Muscle layer of colon (tissue), 2 donors: ENCODE results near the gene PRKAB1.

Experiments used
- H3K27ac ChIP-seq: one replicate; pipeline ENCODE4 v1.7.0; 2013; ENCODE audit warnings: low read depth, mild to moderate bottlenecking, low read length, moderate library complexity
- H3K27me3 ChIP-seq, 2 donors: one replicate each; pipeline ENCODE4 v1.7.0; 2013; ENCODE audit warnings: low read length in 2 of 2, mild to moderate bottlenecking in 2 of 2; ENCODE audit not compliant: insufficient read depth in 2 of 2, control insufficient read depth in 1 of 2
- H3K36me3 ChIP-seq: one replicate; pipeline ENCODE4 v1.7.0; 2013; ENCODE audit warnings: mild to moderate bottlenecking, low read length; ENCODE audit not compliant: insufficient read depth
- H3K4me1 ChIP-seq: one replicate; pipeline ENCODE4 v1.7.0; 2013; ENCODE audit warnings: mild to moderate bottlenecking, low read length; ENCODE audit not compliant: insufficient read depth
- H3K4me3 ChIP-seq, 2 donors: one replicate each; pipeline ENCODE4 v1.7.0; 2013; ENCODE audit warnings: low read length in 2 of 2, low read depth in 1 of 2, mild to moderate bottlenecking in 1 of 2, moderate library complexity in 1 of 2
- H3K9ac ChIP-seq: one replicate; pipeline ENCODE4 v1.7.0; 2013; ENCODE audit warnings: low read length
- H3K9me3 ChIP-seq: one replicate; pipeline ENCODE4 v1.7.0; 2013; ENCODE audit warnings: mild to moderate bottlenecking, low read length
- donor health status: abdominal sarcoma.
- donor health status: Adenocarcinoma of cecum.

Gene PRKAB1

DNA sequence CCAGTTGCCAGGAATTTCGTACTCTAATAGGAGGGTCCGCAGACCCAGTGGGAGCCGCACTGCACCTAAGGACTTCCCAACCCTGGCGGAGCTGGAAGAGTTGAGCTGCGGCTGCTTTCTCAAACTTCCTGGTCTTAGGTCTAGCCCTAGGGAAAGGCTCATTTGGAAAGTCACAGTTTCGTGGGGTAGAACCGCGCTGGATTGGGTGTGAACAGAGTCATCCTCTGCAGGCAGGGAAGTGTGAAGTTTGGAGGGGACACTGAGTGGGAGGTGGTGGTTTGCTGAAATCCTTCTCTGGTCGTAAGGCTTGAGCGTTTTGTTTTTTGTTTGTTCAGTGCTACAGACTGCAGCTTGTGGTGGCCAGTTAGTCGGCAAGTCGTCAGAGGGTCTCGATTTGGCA, 18.8 kb downstream of the PRKAB1 start:
- no peak overlapping the region for H3K27ac ChIP-seq
- no peaks in the 10 kb centered on the region for H3K9me3 ChIP-seq
- no peak overlapping the region for H3K4me3 ChIP-seq
- H3K27me3 ChIP-seq, result no peaks in the 10 kb centered on the region
- no peaks in the 10 kb centered on the region for H3K4me1 ChIP-seq
- H3K9ac ChIP-seq, result no peak overlapping the region
- H3K36me3 ChIP-seq, result no peaks in the 10 kb centered on the region

DNA sequence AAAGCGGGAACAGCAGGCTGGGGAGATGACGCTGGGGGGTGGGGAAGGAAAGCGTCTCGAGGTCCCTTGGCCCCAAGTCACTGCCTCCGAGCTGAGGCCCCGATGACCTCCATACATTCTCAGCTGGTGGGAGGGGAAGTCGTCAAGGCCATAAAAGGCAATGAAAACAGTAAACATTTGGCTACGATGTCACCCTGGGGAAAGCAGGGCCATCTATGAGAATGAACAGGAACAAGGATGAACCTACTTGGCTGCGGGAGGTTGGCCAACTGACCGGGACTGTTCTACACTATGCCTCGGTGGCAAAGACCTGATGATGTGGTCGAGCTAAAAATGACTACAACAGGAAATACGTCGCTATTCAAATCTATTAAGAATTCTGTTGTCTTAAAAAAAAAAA, 19.5 kb downstream of the PRKAB1 start:
- H3K4me1 ChIP-seq, result peaks cover 3% of the 10 kb centered on the region
- no peak overlapping the region for H3K27ac ChIP-seq
- no peaks in the 10 kb centered on the region for H3K36me3 ChIP-seq
- H3K9me3 ChIP-seq, result no peaks in the 10 kb centered on the region
- H3K9ac ChIP-seq, result no peak overlapping the region
- no peaks in the 10 kb centered on the region for H3K27me3 ChIP-seq
- H3K4me3 ChIP-seq, result no peak overlapping the region

DNA sequence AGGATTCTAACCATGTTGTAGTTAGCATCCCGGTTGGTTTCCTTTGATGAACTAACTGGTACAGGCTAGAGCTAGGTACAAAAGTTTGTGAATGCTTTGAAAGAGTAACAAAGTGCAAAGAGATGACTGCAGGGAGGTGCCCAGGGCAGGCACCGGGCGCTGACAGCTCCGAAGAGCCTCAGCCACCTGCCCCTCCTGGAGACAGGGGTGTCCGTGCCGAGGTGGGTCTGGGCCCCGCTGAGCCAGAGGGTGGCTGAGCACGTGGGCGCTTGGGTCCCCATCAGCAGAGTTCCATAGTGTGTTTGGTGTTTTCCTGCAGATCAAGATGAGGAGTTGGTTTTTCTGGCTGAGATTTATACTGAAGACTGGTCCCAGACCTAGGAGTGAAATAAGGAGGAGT, 19.9 kb downstream of the PRKAB1 start:
- Histone ChIP-seq H3K27me3 (no peaks in the 10 kb centered on the region), H3K9ac (no peak overlapping the region), H3K4me1 (peaks cover 7% of the 10 kb centered on the region), H3K4me3 (no peak overlapping the region), H3K36me3 (no peaks in the 10 kb centered on the region), H3K27ac (no peak overlapping the region), H3K9me3 (no peaks in the 10 kb centered on the region)

DNA sequence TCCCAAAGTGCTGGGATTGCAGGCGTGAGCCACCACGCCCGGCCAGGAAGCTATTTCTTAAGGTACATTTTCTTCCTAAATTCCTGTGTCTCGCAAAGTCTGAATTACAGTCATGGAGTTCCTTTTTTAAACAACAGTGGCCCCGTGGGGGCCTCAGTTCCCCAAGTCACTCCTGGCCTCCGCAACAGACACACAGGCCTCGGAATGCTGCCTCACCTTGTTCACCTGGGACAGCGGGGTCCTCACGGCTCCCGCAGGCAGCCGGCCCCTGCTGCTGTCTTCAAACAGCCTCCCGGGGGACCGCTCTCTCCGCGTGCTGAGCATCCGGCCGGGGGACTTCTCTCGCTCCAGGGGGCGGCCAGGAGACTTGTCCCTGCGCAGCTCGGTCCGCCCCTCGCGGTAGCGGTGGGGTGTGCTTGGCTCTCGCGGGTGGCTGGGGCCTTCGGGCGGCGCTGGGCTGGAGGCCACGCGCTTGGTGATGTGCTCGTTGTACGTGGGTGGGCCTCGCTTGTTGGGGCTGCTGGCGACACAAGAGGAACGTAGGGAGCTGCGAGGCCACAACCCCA, 22.1 kb downstream of the PRKAB1 start:
- no peaks in the 10 kb centered on the region for H3K36me3 ChIP-seq
- H3K27me3 ChIP-seq, result no peaks in the 10 kb centered on the region
- peaks cover 10% of the 10 kb centered on the region for H3K4me1 ChIP-seq
- no peak overlapping the region for H3K4me3 ChIP-seq
- no peak overlapping the region for H3K9ac ChIP-seq
- H3K9me3 ChIP-seq, result no peaks in the 10 kb centered on the region
- H3K27ac ChIP-seq, result no peak overlapping the region

DNA sequence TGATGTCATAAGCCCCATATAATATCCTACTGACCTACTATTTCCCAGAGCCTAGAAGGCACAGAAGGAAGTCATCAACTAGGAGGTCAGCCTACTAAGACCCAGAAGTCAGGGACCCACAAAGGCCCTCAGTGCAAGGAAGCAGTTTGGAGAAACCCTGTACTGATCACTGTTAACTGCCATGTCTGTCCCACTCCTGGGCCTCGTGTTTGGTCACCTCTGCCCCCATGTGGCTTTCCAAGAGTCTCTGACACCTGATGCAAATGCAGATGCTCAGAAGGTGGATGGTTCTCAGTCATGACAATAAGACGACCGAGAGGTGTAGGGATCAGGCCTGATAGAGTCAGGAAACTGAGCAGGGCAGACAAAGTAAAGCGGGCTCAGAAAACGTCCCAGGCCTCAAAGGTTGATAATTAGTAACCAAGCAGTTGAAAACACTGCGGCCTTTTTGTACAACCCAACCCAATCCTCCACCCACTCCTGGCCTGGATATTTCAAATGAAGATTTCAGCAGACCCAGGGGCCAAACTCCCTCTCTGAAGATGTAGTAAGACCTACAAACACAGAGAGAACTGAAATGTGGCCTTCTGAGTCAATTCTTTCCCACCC, 23.4 kb downstream of the PRKAB1 start:
- Histone ChIP-seq H3K36me3 (no peaks in the 10 kb centered on the region), H3K4me1 (peaks cover 10% of the 10 kb centered on the region), H3K27ac (no peak overlapping the region), H3K9me3 (no peaks in the 10 kb centered on the region), H3K4me3 (no peak overlapping the region), H3K27me3 (no peaks in the 10 kb centered on the region), H3K9ac (no peak overlapping the region)

DNA sequence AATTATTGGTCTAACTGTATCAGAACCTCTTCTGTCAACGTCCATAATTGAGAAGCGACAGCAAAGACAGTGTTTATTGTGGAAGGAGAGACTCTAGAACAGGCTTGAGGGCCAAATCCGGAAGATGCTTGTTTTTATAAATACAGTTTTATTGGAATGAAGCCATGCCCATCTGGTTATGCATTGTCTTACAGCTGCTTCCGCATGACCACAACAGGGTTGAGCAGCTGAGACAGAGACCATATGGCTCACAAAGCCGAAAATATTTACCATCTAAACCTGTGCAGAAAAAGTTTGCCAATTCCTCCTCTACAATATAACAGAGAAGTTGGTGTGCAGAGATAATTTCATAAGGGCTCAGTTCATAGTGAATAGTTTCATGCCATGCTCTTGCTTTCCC, 24.5 kb downstream of the PRKAB1 start:
- H3K27ac ChIP-seq, result no peak overlapping the region

DNA sequence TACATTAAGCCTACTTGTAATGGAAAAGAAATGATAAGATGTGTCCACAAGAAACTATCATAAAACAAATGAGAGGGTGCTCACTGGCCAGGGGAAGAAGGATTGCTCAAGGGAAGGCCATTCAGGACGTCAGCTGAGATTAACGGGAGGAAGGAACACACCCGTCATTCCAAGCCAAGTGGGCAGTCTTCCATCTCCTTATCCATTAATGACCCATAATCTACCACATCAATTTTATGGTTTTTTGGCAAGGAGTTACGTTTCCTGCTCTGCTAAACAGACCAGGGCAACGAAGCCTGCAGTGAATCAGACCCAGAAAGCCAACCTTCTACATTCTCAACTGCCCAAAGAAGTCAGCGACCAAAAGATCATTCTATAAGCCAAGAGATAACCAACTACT, 25.1 kb downstream of the PRKAB1 start:
- no peaks in the 10 kb centered on the region for H3K36me3 ChIP-seq
- H3K9me3 ChIP-seq, result no peaks in the 10 kb centered on the region
- H3K9ac ChIP-seq, result no peak overlapping the region
- H3K27ac ChIP-seq, result no peak overlapping the region
- no peaks in the 10 kb centered on the region for H3K27me3 ChIP-seq
- H3K4me3 ChIP-seq, result no peak overlapping the region
- peaks cover 10% of the 10 kb centered on the region for H3K4me1 ChIP-seq

More for the DNA sequence above, 24.5 kb downstream of the PRKAB1 start:
- H3K36me3 ChIP-seq, result no peaks in the 10 kb centered on the region
- no peak overlapping the region for H3K9ac ChIP-seq
- H3K9me3 ChIP-seq, result no peaks in the 10 kb centered on the region
- H3K4me1 ChIP-seq, result peaks cover 10% of the 10 kb centered on the region
- no peaks in the 10 kb centered on the region for H3K27me3 ChIP-seq
- H3K4me3 ChIP-seq, result no peak overlapping the region

DNA sequence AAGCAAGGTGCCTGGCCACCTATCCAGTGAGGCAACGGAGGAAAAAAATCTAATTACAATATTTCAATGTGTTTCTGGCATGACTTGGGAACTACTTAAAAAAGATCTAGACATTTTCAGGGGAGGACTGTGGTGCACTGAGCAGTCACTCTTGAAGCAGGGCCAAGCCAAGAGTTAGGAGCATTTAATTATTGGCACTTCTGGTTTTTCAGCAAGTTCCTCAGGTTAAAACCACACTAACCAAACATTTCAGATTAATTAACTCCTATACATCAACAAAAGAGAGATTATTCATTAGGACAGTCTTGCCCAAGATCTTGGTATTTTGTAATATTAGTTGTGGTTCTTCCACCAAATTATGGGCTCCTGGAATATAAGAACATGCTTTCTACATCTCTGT, 25.6 kb downstream of the PRKAB1 start:
- H3K27ac ChIP-seq, result no peak overlapping the region
- no peak overlapping the region for H3K9ac ChIP-seq
- H3K36me3 ChIP-seq, result no peaks in the 10 kb centered on the region

DNA sequence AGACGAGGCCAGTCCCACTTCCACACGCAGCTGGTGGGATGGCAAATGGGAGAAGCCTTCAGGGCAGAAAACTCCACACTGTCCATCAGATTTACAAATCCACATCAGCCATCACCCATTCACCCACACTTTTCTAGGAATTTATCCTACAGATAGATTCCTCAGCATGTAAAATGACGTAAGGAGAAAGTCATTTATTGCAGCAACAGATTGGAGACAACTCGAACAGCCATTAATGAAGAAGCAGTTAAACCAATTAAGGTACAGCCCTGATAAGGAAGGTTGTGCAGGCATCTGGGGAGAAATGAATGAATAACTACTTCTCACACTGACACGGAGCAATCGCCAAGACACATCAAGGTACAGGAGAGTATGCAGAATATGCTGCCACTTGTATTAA, 26.2 kb downstream of the PRKAB1 start:
- Histone ChIP-seq H3K4me3 (no peak overlapping the region), H3K9me3 (no peaks in the 10 kb centered on the region), H3K27ac (no peak overlapping the region), H3K36me3 (no peaks in the 10 kb centered on the region), H3K27me3 (no peaks in the 10 kb centered on the region), H3K9ac (no peak overlapping the region), H3K4me1 (peaks cover 10% of the 10 kb centered on the region)

More for the DNA sequence above, 25.6 kb downstream of the PRKAB1 start:
- Histone ChIP-seq H3K27me3 (no peaks in the 10 kb centered on the region), H3K4me3 (no peak overlapping the region), H3K4me1 (peaks cover 10% of the 10 kb centered on the region), H3K9me3 (no peaks in the 10 kb centered on the region)

DNA sequence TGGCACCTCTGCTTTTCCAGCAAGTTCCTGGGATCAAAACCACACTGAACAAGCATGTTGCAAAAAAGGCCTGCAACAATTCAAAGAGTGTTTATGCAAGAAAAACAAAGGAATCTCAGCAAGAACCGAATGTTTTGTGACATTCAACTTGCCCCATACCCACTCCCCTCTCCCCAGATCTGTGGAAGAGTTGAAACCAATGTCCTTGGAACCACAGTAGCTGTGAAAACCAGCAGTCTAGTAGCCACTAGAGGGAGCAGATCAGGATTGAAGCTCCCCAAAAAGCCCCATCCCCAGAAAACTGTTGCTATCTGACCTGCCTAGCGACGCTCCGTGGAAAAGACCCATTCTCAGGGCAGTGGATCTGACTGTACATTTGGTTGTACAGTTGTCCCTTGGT, 27.1 kb downstream of the PRKAB1 start:
- H3K4me3 ChIP-seq, result no peak overlapping the region
- H3K4me1 ChIP-seq, result peaks cover 10% of the 10 kb centered on the region
- no peaks in the 10 kb centered on the region for H3K27me3 ChIP-seq
- no peak overlapping the region for H3K9ac ChIP-seq
- no peaks in the 10 kb centered on the region for H3K36me3 ChIP-seq
- no peaks in the 10 kb centered on the region for H3K9me3 ChIP-seq
- no peak overlapping the region for H3K27ac ChIP-seq

DNA sequence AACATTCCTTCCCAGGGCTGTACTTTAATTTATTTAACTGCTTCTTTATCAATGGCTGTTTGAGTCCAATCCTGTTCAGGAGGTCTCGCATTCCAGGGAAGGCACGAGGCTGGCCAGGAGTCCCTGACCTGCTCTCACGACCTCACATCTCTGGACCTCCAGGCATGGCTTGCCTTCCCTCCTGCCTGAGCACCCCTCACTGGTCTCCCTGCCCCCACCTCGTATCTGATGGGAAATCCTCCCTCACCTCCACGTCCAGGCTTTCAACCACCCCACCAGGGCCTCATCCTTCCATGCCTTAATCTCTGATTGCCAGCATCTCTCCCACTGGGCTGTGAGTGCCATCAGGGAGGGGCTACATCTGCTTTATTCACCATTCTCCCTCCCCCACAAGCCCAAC, 29.0 kb downstream of the PRKAB1 start:
- Histone ChIP-seq H3K9ac (no peak overlapping the region), H3K27me3 (no peaks in the 10 kb centered on the region), H3K9me3 (no peaks in the 10 kb centered on the region), H3K36me3 (no peaks in the 10 kb centered on the region), H3K4me1 (peaks cover 10% of the 10 kb centered on the region), H3K27ac (no peak overlapping the region), H3K4me3 (no peak overlapping the region)

DNA sequence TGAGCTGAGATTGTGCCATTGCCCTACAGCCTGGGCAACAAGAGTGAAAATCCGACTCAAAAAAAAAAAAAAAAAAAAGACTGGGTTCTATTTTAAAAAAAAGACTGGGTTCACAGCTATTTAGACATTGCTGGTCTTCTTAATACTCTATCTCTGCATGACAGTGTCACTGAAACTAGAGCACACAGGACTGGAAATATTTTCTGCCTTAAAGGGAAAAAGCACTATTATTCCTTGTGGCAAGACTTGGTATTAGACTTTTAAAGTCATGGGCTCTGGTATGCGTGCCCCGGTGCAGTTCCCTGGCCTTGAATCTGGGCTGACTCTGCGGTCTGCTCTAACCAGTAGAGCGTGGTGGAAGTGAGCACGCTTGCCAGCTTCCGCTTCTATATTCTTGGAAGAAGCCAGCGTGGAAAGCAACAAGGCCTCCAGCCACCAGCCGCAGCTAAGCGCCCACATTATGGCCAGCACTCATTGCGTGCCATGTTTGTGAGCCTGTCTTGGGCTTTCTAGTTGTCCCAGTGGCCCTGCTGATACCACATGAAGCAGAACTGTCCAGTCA, 31.3 kb downstream of the PRKAB1 start:
- Histone ChIP-seq H3K9me3 (no peaks in the 10 kb centered on the region), H3K9ac (no peak overlapping the region), H3K4me3 (no peak overlapping the region), H3K36me3 (no peaks in the 10 kb centered on the region), H3K27ac (no peak overlapping the region), H3K4me1 (no peaks in the 10 kb centered on the region), H3K27me3 (no peaks in the 10 kb centered on the region)
